ENCODE data around the gene RAD51.

The RAD51 gene

DNA sequence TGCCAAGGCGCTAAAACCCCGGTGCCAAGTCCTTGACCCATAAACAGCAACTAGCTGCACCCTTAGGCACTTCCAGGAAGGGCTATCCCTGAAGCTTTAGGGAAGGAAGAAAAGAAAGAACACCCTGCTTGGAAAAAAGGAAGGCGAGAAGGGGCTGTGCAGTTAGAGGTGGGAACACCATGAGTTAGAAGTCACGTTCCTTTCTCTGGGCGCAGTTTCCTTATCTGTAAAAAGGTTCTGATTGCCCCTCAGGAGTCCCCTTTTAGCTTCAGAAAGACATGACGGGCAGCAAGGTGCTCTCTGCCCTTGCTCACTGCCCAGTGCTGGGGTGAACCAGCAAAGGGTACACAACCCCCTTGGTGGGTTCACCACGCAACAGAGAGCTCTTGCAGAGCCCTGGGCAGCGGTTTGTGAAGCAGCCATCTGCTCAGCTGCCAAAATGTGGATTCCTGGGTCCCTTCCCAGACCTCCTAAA, 69.7 kb downstream of the RAD51 start:
- DNase-seq, result no peak

DNA sequence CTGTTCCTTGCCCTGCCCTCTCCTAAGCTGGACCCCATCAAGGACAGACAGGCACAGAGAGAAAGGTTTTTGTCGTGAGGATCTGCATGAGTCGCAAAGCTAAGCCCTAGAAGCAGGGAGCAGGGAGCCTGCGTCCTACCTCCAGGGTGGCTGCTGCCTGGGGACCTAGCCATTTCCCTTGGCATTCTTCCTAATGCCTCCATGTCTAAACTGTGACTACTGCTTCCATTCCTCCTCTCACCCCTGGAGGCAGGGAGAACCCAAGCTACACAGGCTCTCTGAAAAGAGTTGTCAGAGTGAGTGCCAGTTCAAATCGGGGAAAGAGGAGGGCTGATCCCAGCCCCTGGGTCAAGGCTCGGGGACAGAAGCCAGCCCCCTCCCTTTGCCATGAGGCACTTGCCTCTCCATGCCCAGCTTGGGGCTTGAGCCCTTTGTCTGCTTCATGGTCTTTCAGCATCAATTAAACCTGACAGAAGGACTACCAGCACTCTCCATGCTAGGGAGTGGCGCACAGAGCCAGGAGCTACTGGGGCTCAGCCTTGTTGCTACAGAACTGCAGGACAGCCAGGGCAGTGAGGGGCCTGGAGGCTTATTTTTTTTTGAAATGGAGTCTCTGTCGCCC, 71.3 kb downstream of the RAD51 start:
- DNase-seq, result no peak

GRCh38 chr15:40766906-40767837, 72.2 kb downstream of the RAD51 start:
- DNase-seq, result no peak

DNA sequence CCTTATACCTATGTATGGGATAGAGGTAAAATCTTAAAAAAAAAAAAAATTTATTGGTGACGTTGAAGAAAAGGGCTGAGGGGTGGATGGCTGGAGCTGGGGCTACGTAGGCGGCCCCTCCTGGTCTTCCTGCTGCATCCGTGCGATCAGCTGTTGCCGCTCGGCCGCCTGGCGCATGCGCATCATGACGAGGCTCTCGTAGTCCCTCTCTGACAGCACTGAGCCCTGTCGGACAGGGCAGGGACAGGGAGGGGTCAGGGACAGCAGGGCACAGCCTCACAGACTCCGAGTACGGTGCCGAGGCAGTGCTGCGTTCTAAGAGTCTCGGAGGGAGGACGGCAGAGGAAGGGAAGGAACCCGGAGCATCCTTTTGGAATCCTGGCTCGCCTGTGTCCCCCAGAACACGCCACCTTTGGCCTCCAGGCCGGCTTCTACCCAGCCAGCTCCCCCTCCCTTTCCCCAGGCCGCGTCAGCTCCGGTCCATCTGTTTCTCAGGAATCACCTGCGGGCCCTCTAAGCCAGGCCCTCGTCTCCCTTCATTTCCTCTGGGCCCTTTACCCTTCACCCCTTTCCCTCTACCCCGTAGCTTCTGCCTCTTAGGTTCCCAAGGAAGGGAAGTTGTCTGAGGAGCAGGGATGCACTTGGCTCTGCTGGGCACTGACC, 73.0 kb downstream of the RAD51 start:
- DNase-seq, result no peak

DNA sequence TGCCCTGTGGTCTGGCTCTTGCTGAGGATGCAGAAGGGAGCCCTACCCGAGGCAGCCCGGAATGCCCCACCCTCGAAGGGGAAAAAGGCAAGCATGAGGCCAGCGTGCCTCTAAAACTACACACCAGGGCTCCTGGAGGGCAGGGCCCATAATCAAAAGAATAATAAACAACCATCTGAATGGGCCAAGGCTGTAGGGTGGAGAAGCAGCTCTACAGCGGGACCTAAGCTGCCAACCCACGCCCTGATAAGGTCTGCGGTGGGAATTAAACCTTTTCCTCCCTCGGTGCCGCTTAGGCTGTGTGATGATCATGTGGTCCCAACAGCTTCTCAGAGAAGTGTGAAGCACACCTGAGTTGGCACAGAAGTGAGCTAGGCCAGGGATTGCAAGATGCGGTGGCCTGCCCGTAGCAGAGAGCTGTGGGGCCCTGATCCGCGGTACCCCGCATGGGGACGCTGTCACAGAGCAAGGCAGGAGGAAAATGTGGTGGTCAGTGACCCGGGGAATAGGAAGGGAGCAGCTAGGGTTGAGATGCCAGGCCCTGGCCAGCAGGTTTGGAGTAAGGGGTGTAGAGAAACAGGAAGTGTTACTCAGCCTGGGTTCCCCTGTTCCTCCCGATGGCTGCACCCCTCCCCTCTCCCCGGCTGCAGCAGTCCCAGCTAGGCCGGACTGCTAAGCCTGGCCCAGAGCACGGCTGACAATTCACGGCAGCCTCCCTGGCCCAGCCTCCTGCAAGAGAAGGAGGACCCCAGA, 73.7 kb downstream of the RAD51 start:
- no peak for DNase-seq

GRCh38 chr15:40769274-40770146, 74.5 kb downstream of the RAD51 start, which contains the start of gene C15orf62:
Gene C15orf62, plus strand, starts transcription at chr15:40769980. Its CDS starts 516 bp downstream, at chr15:40770496.
- DNase-seq, result peak; percentile 48

GRCh38 chr15:40770147-40770721, 75.3 kb downstream of the RAD51 start:
- no peak for DNase-seq

GRCh38 chr15:40771242-40771641, 76.3 kb downstream of the RAD51 start:
- DNase-seq, result no peak

DNA sequence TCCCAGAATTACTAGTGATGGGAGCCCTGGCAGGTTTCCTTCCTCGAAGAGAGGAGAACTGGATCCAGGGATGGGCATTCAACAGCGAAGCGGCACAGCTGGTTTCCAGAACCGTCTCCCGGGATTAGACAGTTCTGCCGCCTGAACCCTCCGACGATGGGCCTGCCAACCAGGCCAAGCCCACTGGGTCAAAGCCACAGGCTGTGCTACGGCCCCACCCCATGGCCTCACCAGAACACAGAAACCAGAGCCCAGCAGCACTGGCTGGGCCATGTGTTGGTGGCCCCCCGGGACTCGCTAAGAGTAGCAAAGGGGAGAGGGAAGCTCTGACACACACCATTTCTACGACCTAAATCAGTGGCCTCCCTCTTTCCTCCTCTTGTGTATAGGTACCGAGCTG, 77.0 kb downstream of the RAD51 start:
- no peak for DNase-seq

DNA sequence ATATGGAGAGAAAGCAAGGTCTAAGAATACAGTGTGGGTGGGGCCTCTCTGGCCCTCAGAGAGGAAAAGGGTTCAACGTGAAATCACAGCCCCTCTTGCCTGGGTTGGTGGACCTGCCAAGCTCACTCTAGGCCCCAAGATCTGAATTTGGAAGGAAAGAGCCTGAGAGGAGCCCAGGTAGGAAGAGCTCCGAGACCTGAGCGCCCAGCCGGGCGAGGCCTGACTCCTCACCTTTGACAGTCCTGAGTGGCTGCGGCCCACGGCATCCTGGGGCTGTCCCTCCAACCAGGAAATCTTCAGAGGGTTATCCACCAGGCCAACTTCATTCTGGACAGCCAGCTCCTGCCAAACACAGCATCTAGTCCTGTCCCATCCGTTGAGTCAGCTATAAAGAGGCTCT, 78.5 kb downstream of the RAD51 start:
- DNase-seq, result no peak

- DNase-seq, result no peak
Measured at GRCh38 chr15:40773902-40774301, 78.9 kb downstream of the RAD51 start.

DNA sequence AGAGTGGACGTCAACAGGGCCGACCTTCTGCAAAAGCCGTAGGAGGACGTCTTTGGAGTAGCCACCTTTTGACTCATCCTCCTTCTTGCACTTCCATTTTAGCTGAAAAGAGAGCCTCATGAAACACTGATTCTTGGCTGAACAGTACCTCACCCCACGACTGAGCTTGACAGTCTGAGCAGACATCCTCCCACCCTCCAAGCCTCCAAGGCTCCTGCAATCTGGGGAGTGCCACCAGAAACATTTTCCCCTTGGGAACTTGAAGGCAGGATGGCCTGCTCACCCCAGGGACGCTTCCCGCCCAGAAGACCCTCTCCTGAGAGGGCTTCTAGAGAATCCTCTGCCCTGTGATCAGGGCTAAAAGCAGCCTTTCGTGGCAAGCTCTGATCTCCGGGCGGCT, 80.0 kb downstream of the RAD51 start:
- no peak for DNase-seq

DNA sequence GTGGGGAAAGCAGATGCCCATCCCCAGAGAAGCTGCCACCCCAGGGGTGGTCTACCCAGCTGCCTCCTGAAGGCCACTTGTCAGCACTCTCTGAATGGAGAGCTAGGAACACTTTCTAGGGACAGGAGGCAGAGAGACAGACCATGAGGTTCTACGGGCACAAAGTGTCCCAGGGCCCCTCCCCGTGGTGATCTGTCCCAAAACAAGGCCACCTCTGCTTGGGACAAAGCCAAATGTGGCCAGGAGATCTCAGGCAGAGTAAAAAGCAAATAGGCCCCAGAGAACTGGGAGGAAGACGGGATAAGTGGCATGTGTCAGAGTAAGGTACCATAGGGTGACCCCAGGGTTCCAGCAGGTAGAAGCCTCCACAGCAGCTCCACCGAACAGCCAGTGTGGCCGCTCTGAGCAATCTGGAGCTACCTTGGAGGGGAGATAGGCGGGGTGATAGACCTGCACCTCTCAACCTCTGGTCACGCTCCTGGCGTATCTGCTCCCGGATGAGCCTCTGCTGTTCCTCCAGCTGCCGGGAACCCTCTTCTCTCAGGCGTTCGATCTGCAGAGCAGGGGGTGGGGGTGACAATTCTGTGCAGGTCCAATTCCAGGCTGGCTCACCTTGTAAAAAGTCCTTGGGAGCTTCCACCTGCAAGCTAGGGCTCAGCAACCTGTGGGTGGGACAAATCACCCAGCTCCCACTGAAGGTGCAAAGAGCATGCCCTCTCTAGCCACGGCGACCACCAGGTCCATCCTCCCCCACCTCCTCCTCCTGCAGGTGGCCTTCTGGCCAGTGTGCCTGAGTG, 81.0 kb downstream of the RAD51 start:
- no peak for DNase-seq

GRCh38 chr15:40776537-40777141, 81.7 kb downstream of the RAD51 start:
- DNase-seq, result no peak
